A204.1 (cell line): ENCODE measurements around the gene LARGE1.
"Not testable (repeated sequence)": the region's sequence is repeated elsewhere in the genome, so short reads cannot be mapped to it uniquely, and the experiment has no call there.

Experiments used
- FAIRE-seq: peaks from 2 replicates; lab custom pipeline; 2012; peaks lifted over from hg19 to GRCh38; lab: Jason Lieb, UNC

LARGE1 gene

GRCh38 chr22:33591946-33592345 lies 328.3 kb downstream of the LARGE1 start:
- FAIRE-seq, result no peak

- peak; percentile 84 for FAIRE-seq
Observed at GRCh38 chr22:33589297-33589696, 331.0 kb downstream of the LARGE1 start.

- FAIRE-seq, result no peak
Observed at GRCh38 chr22:33588860-33589259, 331.4 kb downstream of the LARGE1 start.

- no peak for FAIRE-seq
Observed at GRCh38 chr22:33584152-33584551, 336.1 kb downstream of the LARGE1 start.

- no peak for FAIRE-seq
Observed at GRCh38 chr22:33582822-33583400, 337.4 kb downstream of the LARGE1 start.

GRCh38 chr22:33580310-33580709 lies 340.0 kb downstream of the LARGE1 start:
- no peak for FAIRE-seq

- no peak for FAIRE-seq
Observed at GRCh38 chr22:33579448-33580093, 340.7 kb downstream of the LARGE1 start.

- FAIRE-seq, result no peak
Observed at GRCh38 chr22:33578752-33579151, 341.5 kb downstream of the LARGE1 start.

GRCh38 chr22:33577862-33578411 lies 342.3 kb downstream of the LARGE1 start:
- FAIRE-seq, result no peak

- FAIRE-seq, result no peak
Observed at GRCh38 chr22:33576205-33576604, 344.1 kb downstream of the LARGE1 start.

- FAIRE-seq, result no peak
Observed at GRCh38 chr22:33575771-33576170, 344.5 kb downstream of the LARGE1 start.

- FAIRE-seq, result no peak
Observed at GRCh38 chr22:33575041-33575440, 345.2 kb downstream of the LARGE1 start.

- FAIRE-seq, result no peak
Observed at GRCh38 chr22:33573479-33573878, 346.8 kb downstream of the LARGE1 start.

- FAIRE-seq, result no peak
Observed at GRCh38 chr22:33572086-33572485, 348.2 kb downstream of the LARGE1 start.

- no peak for FAIRE-seq
Observed at GRCh38 chr22:33570110-33570509, 350.2 kb downstream of the LARGE1 start.

GRCh38 chr22:33569559-33569958 lies 350.7 kb downstream of the LARGE1 start:
- FAIRE-seq, result no peak

- no peak for FAIRE-seq
Observed at GRCh38 chr22:33569018-33569417, 351.3 kb downstream of the LARGE1 start.

GRCh38 chr22:33566495-33566894 lies 353.8 kb downstream of the LARGE1 start:
- not testable (repeated sequence) for FAIRE-seq

- no peak for FAIRE-seq
Observed at GRCh38 chr22:33565580-33565995, 354.7 kb downstream of the LARGE1 start.

GRCh38 chr22:33564683-33565082 lies 355.6 kb downstream of the LARGE1 start:
- no peak for FAIRE-seq

- FAIRE-seq, result no peak
Observed at GRCh38 chr22:33563220-33563964, 356.9 kb downstream of the LARGE1 start.

- FAIRE-seq, result no peak
Observed at GRCh38 chr22:33562501-33562900, 357.8 kb downstream of the LARGE1 start.

- FAIRE-seq, result no peak
Observed at GRCh38 chr22:33561149-33561807, 359.0 kb downstream of the LARGE1 start.
